Peyer's patch (tissue), 4 donors: ENCODE data around the gene SFXN2.

Experiments
- POLR2A ChIP-seq, 2 donors: fragments of 450-650 bp; IDR thresholded peaks; one replicate each; pipeline ENCODE4 v1.5.1; 2017; ENCODE audit warnings: antibody characterized with exemption in 2 of 2, mild to moderate bottlenecking in 2 of 2, moderate library complexity in 2 of 2
- TF ChIP-seq, protein P1 (sequence below), 6 experiments: fragments of 450-650 bp in 4 of 6; fragments of 200-600 bp in 2 of 6; sonication (generic) in 1 of 6; IDR thresholded peaks; one replicate each; pipeline ENCODE4 v1.5.1; 2017 to 2019; ENCODE audit warnings: antibody characterized with exemption in 6 of 6, mild to moderate bottlenecking in 3 of 6, moderate library complexity in 1 of 6

DNA sequence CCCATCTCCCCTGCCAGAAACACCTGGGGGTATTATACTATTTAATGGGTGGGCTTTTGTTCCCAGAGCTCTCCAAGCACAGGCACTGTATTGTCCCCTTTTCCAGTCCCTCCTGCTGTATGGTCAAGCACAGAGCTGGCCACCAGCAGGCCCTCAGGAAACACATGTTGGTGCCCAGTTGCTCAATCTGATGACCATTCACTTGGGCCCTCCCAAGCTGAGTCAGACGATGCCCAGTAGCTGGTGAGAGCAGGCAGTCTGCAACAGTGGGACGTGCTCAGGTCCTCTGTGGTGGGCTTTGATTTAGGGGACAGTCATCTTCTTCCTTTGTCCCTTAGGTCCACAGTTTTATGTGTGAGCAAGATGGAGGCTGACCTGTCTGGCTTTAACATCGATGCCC is 11.8 kb downstream of the SFXN2 start:
- TF ChIP-seq, protein P1, sequence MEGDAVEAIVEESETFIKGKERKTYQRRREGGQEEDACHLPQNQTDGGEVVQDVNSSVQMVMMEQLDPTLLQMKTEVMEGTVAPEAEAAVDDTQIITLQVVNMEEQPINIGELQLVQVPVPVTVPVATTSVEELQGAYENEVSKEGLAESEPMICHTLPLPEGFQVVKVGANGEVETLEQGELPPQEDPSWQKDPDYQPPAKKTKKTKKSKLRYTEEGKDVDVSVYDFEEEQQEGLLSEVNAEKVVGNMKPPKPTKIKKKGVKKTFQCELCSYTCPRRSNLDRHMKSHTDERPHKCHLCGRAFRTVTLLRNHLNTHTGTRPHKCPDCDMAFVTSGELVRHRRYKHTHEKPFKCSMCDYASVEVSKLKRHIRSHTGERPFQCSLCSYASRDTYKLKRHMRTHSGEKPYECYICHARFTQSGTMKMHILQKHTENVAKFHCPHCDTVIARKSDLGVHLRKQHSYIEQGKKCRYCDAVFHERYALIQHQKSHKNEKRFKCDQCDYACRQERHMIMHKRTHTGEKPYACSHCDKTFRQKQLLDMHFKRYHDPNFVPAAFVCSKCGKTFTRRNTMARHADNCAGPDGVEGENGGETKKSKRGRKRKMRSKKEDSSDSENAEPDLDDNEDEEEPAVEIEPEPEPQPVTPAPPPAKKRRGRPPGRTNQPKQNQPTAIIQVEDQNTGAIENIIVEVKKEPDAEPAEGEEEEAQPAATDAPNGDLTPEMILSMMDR (IDR thresholded peaks at IDR 0.05) = no peak
- no peak for TF ChIP-seq POLR2A (IDR thresholded peaks at IDR 0.05)
